Measurements from ENCODE around the gene HUWE1. TPM values are rescaled to one million over a fixed set of nuclear protein-coding genes. Genes with fewer than 3 reads are reported as not detected.
"Not testable (repeated sequence)": the region's sequence is repeated elsewhere in the genome, so short reads cannot be mapped to it uniquely, and the experiment has no call there.

Gene HUWE1
- polyA plus RNA-seq (2012; ENCODE audit: insufficient read depth, insufficient read length), result 87.8 TPM

GRCh38 chrX:53686151-53686885, at the start of gene HUWE1:
Gene HUWE1 (minus strand): TSS chrX:53686719. CDS start chrX:53654107, 32,612 bp downstream.
- peak within 1 kb of the TSS; percentile 66 for H3K4me3 ChIP-seq (ENCODE audit: low read length)
- peak; percentile 52 for DNase-seq (ENCODE audit: low read depth, low spot score)

- H3K4me3 ChIP-seq (ENCODE audit: low read length), result no peak overlapping the region
- DNase-seq (ENCODE audit: low read depth, low spot score), result no peak
Measured at GRCh38 chrX:53732797-53733196, 46.3 kb upstream of the HUWE1 start.

GRCh38 chrX:53729751-53730150, 43.2 kb upstream of the HUWE1 start:
- H3K4me3 ChIP-seq (ENCODE audit: low read length), result no peak overlapping the region
- no peak for DNase-seq (ENCODE audit: low read depth, low spot score)

- H3K4me3 ChIP-seq (ENCODE audit: low read length), result no peak overlapping the region
- no peak for DNase-seq (ENCODE audit: low read depth, low spot score)
Measured at GRCh38 chrX:53728506-53728905, 42.0 kb upstream of the HUWE1 start.

GRCh38 chrX:53724872-53725271, 38.4 kb upstream of the HUWE1 start:
- no peak for DNase-seq (ENCODE audit: low read depth, low spot score)
- H3K4me3 ChIP-seq (ENCODE audit: low read length), result no peak overlapping the region

- H3K4me3 ChIP-seq (ENCODE audit: low read length), result no peak overlapping the region
- DNase-seq (ENCODE audit: low read depth, low spot score), result no peak
Measured at GRCh38 chrX:53723381-53723780, 36.9 kb upstream of the HUWE1 start.

GRCh38 chrX:53721610-53722009, 35.1 kb upstream of the HUWE1 start:
- H3K4me3 ChIP-seq (ENCODE audit: low read length); DNase-seq (ENCODE audit: low read depth, low spot score): not testable (repeated sequence)

GRCh38 chrX:53719666-53720065, 33.1 kb upstream of the HUWE1 start:
- not testable (repeated sequence) for DNase-seq (ENCODE audit: low read depth, low spot score); H3K4me3 ChIP-seq (ENCODE audit: low read length)

GRCh38 chrX:53718073-53718472, 31.6 kb upstream of the HUWE1 start:
- H3K4me3 ChIP-seq (ENCODE audit: low read length), result no peak overlapping the region
- DNase-seq (ENCODE audit: low read depth, low spot score), result no peak

GRCh38 chrX:53717205-53717604, 30.7 kb upstream of the HUWE1 start:
- H3K4me3 ChIP-seq (ENCODE audit: low read length), result no peak overlapping the region
- DNase-seq (ENCODE audit: low read depth, low spot score), result no peak

GRCh38 chrX:53716328-53717088, 30.0 kb upstream of the HUWE1 start:
- DNase-seq (ENCODE audit: low read depth, low spot score), result peak; percentile 87
- peak overlapping the region; percentile 16; the same call in 1 of the 2 replicates for H3K4me3 ChIP-seq (ENCODE audit: low read length)

GRCh38 chrX:53715346-53715924, 28.9 kb upstream of the HUWE1 start:
- DNase-seq (ENCODE audit: low read depth, low spot score), result no peak
- H3K4me3 ChIP-seq (ENCODE audit: low read length), result peak overlapping the region; percentile 22; the same call in 1 of the 2 replicates

GRCh38 chrX:53714580-53715345, 28.2 kb upstream of the HUWE1 start:
- DNase-seq (ENCODE audit: low read depth, low spot score), result peak; percentile 69
- H3K4me3 ChIP-seq (ENCODE audit: low read length), result peak overlapping the region; percentile 22; the same call in 1 of the 2 replicates

- no peak for DNase-seq (ENCODE audit: low read depth, low spot score)
- no peak overlapping the region for H3K4me3 ChIP-seq (ENCODE audit: low read length)
Measured at GRCh38 chrX:53713987-53714579, 27.6 kb upstream of the HUWE1 start.

- H3K4me3 ChIP-seq (ENCODE audit: low read length), result no peak overlapping the region
- no peak for DNase-seq (ENCODE audit: low read depth, low spot score)
Measured at GRCh38 chrX:53711436-53711835, 24.9 kb upstream of the HUWE1 start.

GRCh38 chrX:53704854-53705253, 18.3 kb upstream of the HUWE1 start:
- no peak for DNase-seq (ENCODE audit: low read depth, low spot score)

GRCh38 chrX:53704294-53704693, 17.8 kb upstream of the HUWE1 start:
- no peak overlapping the region for H3K4me3 ChIP-seq (ENCODE audit: low read length)
- no peak for DNase-seq (ENCODE audit: low read depth, low spot score)

More at GRCh38 chrX:53704854-53705253, 18.3 kb upstream of the HUWE1 start:
- no peak overlapping the region for H3K4me3 ChIP-seq (ENCODE audit: low read length)

GRCh38 chrX:53695946-53696549, 9.5 kb upstream of the HUWE1 start:
- DNase-seq (ENCODE audit: low read depth, low spot score), result no peak
- no peak overlapping the region for H3K4me3 ChIP-seq (ENCODE audit: low read length)

All from Jurkat, Clone E6-1 (cell line).